Stimulated activated CD8-positive, alpha-beta memory T cell treated with anti-CD3 and anti-CD28 coated beads, Interleukin-15, amount 100 ng/mL, for 1 hour (primary cell): Measurements from ENCODE around the gene AFF3.

Source experiments
- DNase-seq: peaks from one replicate; pipeline ENCODE4 v3.0.0-alpha.2; 2020; ENCODE audit warnings: low read depth

AFF3 gene

GRCh38 chr2:99880148-99880963 lies 262.0 kb downstream of the AFF3 start:
- DNase-seq, result no peak

GRCh38 chr2:99879481-99879880 lies 262.9 kb downstream of the AFF3 start:
- no peak for DNase-seq

GRCh38 chr2:99878581-99879350 lies 263.6 kb downstream of the AFF3 start:
- DNase-seq, result no peak

- DNase-seq, result no peak
Measured at GRCh38 chr2:99877963-99878362, 264.4 kb downstream of the AFF3 start.

- DNase-seq, result no peak
Measured at GRCh38 chr2:99876956-99877355, 265.4 kb downstream of the AFF3 start.

- DNase-seq, result no peak
Measured at GRCh38 chr2:99875627-99876201, 266.7 kb downstream of the AFF3 start.

GRCh38 chr2:99868260-99868659 lies 274.1 kb downstream of the AFF3 start:
- no peak for DNase-seq

GRCh38 chr2:99867770-99868169 lies 274.6 kb downstream of the AFF3 start:
- no peak for DNase-seq

- DNase-seq, result no peak
Measured at GRCh38 chr2:99865818-99866676, 276.3 kb downstream of the AFF3 start.

GRCh38 chr2:99864561-99865553 lies 277.5 kb downstream of the AFF3 start:
- DNase-seq, result no peak

GRCh38 chr2:99863903-99864270 lies 278.5 kb downstream of the AFF3 start:
- no peak for DNase-seq

GRCh38 chr2:99863236-99863902 lies 279.0 kb downstream of the AFF3 start:
- no peak for DNase-seq

GRCh38 chr2:99862566-99862965 lies 279.8 kb downstream of the AFF3 start:
- no peak for DNase-seq

GRCh38 chr2:99861376-99861760 lies 281.0 kb downstream of the AFF3 start:
- no peak for DNase-seq

- DNase-seq, result no peak
Measured at GRCh38 chr2:99860720-99861375, 281.5 kb downstream of the AFF3 start.

- DNase-seq, result no peak
Measured at GRCh38 chr2:99858951-99859596, 283.3 kb downstream of the AFF3 start.

GRCh38 chr2:99857867-99858444 lies 284.4 kb downstream of the AFF3 start:
- no peak for DNase-seq

GRCh38 chr2:99857372-99857771 lies 285.0 kb downstream of the AFF3 start:
- DNase-seq, result no peak

GRCh38 chr2:99856119-99856518 lies 286.3 kb downstream of the AFF3 start:
- no peak for DNase-seq
